ENCODE data around the gene MYCT1.

DNA sequence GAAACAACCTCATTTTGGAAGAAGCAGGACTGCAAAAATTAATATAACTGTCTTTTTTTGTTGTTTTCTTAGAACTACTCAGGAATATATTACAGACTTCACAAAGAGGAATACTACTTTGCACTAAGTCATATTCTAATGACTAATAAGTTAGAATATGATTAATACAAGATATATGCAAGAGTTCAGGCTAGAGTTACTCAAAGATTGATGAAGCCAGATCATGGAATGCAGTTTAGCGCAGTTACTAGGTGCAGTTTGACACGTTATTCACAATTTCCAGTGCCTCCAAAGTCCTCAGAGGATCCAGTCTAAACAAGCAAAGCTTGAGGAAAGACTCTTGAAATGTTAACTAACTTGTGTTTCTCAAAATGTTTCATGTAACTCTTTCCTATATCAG is 1.2 kb upstream of the MYCT1 start:
- TF ChIP-seq EZH2 (IDR thresholded peaks at IDR 0.05; ENCODE audit: insufficient read depth, poor library complexity, severe bottlenecking) (no peak), EZH2phosphoT487 (IDR thresholded peaks at IDR 0.05; ENCODE audit: insufficient read depth, low read depth) (no peak)

Measured in GM23248 (cell line).